Gastroesophageal sphincter (tissue), 3 donors: Measurements from ENCODE around the gene EXD2.

ENCODE experiments used
- POLR2AphosphoS5 ChIP-seq: sonication (generic); formaldehyde crosslinking; IDR thresholded peaks from one replicate; pipeline ENCODE4 v1.6.1; 2017; ENCODE audit warnings: antibody characterized with exemption
- TF ChIP-seq, protein P1 (sequence below), 4 experiments: fragments of 200-600 bp in 2 of 4; fragments of 450-650 bp in 2 of 4; sonication (generic) in 1 of 4; IDR thresholded peaks; one replicate each; pipeline ENCODE4 v1.5.1; 2017 to 2019; ENCODE audit warnings: antibody characterized with exemption in 4 of 4, mild to moderate bottlenecking in 2 of 4, moderate library complexity in 2 of 4

GRCh38 chr14:69259168-69259526, 67.8 kb downstream of the EXD2 start:
- TF ChIP-seq, protein P1, sequence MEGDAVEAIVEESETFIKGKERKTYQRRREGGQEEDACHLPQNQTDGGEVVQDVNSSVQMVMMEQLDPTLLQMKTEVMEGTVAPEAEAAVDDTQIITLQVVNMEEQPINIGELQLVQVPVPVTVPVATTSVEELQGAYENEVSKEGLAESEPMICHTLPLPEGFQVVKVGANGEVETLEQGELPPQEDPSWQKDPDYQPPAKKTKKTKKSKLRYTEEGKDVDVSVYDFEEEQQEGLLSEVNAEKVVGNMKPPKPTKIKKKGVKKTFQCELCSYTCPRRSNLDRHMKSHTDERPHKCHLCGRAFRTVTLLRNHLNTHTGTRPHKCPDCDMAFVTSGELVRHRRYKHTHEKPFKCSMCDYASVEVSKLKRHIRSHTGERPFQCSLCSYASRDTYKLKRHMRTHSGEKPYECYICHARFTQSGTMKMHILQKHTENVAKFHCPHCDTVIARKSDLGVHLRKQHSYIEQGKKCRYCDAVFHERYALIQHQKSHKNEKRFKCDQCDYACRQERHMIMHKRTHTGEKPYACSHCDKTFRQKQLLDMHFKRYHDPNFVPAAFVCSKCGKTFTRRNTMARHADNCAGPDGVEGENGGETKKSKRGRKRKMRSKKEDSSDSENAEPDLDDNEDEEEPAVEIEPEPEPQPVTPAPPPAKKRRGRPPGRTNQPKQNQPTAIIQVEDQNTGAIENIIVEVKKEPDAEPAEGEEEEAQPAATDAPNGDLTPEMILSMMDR (IDR thresholded peaks at IDR 0.05), result no peak
- no peak for TF ChIP-seq POLR2AphosphoS5
